Prostate gland (tissue), 2 donors: ENCODE results near the gene CCSER1. TPM values are rescaled to one million over a fixed set of nuclear protein-coding genes. Genes with fewer than 3 reads are reported as not detected.

Experiments
- DNase-seq: peaks from one replicate; pipeline ENCODE4 v3.0.0-alpha.2; 2019; ENCODE audit warnings: low spot score
- H3K27ac ChIP-seq, 2 donors: fragments of 200-600 bp; sonication (generic); 2 replicates each; pipeline ENCODE4 v1.5.1; 2017 to 2019
- H3K27me3 ChIP-seq: fragments of 200-600 bp; sonication (generic); replicated peaks from 2 replicates; pipeline ENCODE4 v1.5.1; 2019; ENCODE audit not compliant: insufficient read depth
- H3K36me3 ChIP-seq, 2 donors: fragments of 200-600 bp; sonication (generic); 1 replicate in 1 of 2; 2 replicates in 1 of 2; pipeline versions ENCODE4 v1.5.1 to v1.8.1; 2017 to 2019
- H3K4me1 ChIP-seq: fragments of 200-600 bp; sonication (generic); replicated peaks from 2 replicates; pipeline ENCODE4 v1.5.1; 2019
- H3K4me3 ChIP-seq, 2 donors: fragments of 200-600 bp; sonication (generic); 2 replicates each; pipeline ENCODE4 v1.5.1; 2017 to 2019
- H3K9me3 ChIP-seq: fragments of 200-600 bp; sonication (generic); 2 replicates; pipeline ENCODE4 v1.5.1; 2017
- POLR2A ChIP-seq: fragments of 450-650 bp; IDR thresholded peaks from one replicate; pipeline ENCODE4 v1.6.1; 2016; ENCODE audit warnings: antibody characterized with exemption, mild to moderate bottlenecking
- POLR2AphosphoS5 ChIP-seq: sonication (generic); formaldehyde crosslinking; IDR thresholded peaks from one replicate; pipeline ENCODE4 v1.6.1; 2017; ENCODE audit warnings: antibody characterized with exemption
- WGBS: methylation state at CpG from one replicate; pipeline ENCODE4 v1.1.5; 2018; 5-methylcytosine and 5-hydroxymethylcytosine counted together
- intact Hi-C: fragments of 100-400 bp; cut with DNase I; formaldehyde crosslinking; loops from one replicate; pipeline ENCODE4 v1.14.2; 2022
- small RNA-seq, 2 donors: library from RNA; depleted of rRNA; stranded (forward); fragments of <200 nt; gene quantifications; one replicate each; pipeline ENCODE3, GENCODE V24; 2016
- total RNA-seq, 2 donors: library from RNA; depleted of rRNA; stranded (reverse); fragments of >200 nt; gene quantifications; one replicate each; pipeline ENCODE4 v1.1.0, GENCODE V29; 2016
- TF ChIP-seq, protein P1 (sequence below), 4 experiments: fragments of 200-600 bp in 2 of 4; fragments of 450-650 bp in 2 of 4; sonication (generic) in 2 of 4; IDR thresholded peaks; 1 replicate in 3 of 4; 2 replicates in 1 of 4; pipeline ENCODE4 v1.5.1; 2016 to 2019; ENCODE audit warnings: antibody characterized with exemption in 4 of 4, mild to moderate bottlenecking in 2 of 4, moderate library complexity in 2 of 4

CCSER1 gene
- total RNA-seq, 2 donors from 2014 or later: 11.9 to 32.2 TPM

DNA sequence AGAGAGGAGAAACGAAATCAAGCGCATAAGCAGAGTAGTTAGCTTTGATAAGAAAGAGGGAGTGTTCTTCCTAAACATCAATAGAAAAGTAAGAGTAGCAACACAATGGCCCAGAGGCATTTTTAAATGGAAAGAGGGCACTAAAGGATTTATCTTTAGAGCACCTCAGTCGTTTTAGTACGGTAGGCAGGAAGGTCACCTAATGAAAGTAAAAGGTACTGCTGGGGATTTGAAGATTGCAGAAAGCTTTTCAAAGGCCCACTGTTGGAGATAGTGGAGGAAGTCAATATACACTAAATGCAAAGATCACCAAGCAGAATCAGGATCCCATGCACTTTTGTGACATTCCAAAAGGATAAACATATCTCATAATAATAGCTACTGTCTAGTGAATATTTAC lies 1508.9 kb downstream of the CCSER1 start:
- Histone ChIP-seq H3K9me3 (no peaks in the 10 kb centered on the region), H3K27me3 (no peaks in the 10 kb centered on the region), H3K27ac (no peak overlapping the region), H3K4me1 (no peaks in the 10 kb centered on the region), H3K36me3 (no peaks in the 10 kb centered on the region), H3K4me3 (no peak overlapping the region)
- intact Hi-C loops: no loop called here
- no peak for DNase-seq
- 62% methylated on average over 4 of the region's 4 CpGs for WGBS
- TF ChIP-seq POLR2A (no peak), POLR2AphosphoS5 (no peak)
- TF ChIP-seq, protein P1, sequence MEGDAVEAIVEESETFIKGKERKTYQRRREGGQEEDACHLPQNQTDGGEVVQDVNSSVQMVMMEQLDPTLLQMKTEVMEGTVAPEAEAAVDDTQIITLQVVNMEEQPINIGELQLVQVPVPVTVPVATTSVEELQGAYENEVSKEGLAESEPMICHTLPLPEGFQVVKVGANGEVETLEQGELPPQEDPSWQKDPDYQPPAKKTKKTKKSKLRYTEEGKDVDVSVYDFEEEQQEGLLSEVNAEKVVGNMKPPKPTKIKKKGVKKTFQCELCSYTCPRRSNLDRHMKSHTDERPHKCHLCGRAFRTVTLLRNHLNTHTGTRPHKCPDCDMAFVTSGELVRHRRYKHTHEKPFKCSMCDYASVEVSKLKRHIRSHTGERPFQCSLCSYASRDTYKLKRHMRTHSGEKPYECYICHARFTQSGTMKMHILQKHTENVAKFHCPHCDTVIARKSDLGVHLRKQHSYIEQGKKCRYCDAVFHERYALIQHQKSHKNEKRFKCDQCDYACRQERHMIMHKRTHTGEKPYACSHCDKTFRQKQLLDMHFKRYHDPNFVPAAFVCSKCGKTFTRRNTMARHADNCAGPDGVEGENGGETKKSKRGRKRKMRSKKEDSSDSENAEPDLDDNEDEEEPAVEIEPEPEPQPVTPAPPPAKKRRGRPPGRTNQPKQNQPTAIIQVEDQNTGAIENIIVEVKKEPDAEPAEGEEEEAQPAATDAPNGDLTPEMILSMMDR (IDR thresholded peaks at IDR 0.05): no peak

Small RNA genes within 50 kb of the gene (small RNA-seq; reads per million reads assigned to genes)
- gene AC093729.1: 0 reads per million in 2 donors
- gene TMSB4XP8: 0 reads per million in 2 donors

Other genes with a start within 250 kb of the CCSER1 start
- 10 to 100 TPM in 1 of 2 donors, 1 to 10 TPM in 1; 5.9 to 10.6 TPM for gene MMRN1, start 232.5 kb upstream of the CCSER1 start, total RNA-seq